OCI-LY7 (cell line): ENCODE measurements around the gene H1-8.

Experiments
- CTCF ChIP-seq: fragments of 200-600 bp; sonication (generic); conservative IDR thresholded peaks from 2 replicates; pipeline ENCODE4 v1.5.1; 2014; ENCODE audit warnings: mild to moderate bottlenecking, antibody characterized with exemption, low read length, moderate library complexity, mixed read lengths
- EZH2phosphoT487 ChIP-seq: fragments of 200-600 bp; sonication (generic); IDR thresholded peaks from 2 replicates; pipeline ENCODE4 v1.6.1; 2018; ENCODE audit warnings: low read depth, borderline replicate concordance, mild to moderate bottlenecking, mixed run types, antibody characterized with exemption, low read length, moderate library complexity, mixed read lengths

GRCh38 chr3:129592381-129593131 lies 49.6 kb downstream of the H1-8 start:
- no peak for TF ChIP-seq EZH2phosphoT487
- no peak for TF ChIP-seq CTCF
